CD4-positive, alpha-beta T cell treated with Interleukin-1 beta for 1 hour (primary cell): Measurements from ENCODE around the gene COL19A1.
"Not testable (repeated sequence)": the region's sequence is repeated elsewhere in the genome, so short reads cannot be mapped to it uniquely, and the experiment has no call there.

ENCODE experiments used
- DNase-seq, 2 donors: peaks; one replicate each; pipeline ENCODE4 v3.0.0-alpha.2; 2020 to 2022

COL19A1 gene

DNA sequence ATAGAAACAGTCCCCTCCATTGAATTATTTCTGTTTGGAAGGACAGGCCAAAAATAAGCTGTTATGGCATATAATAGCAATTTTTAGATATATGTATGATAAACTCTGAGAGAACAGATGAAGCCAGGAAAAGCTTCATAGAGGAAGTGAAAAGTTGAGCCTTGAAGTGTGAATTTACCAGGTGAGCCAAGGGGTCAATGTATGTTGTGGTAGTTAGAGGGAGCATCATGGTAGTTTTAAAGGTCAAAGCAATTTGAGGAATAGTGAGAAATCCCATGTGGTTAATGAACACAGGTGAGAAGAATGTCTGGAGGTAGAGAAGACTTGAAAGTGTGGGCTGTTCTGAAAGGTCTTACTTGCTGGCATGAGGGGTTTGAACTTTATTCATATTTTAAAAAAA, 47.0 kb downstream of the COL19A1 start:
- no peak for DNase-seq

DNA sequence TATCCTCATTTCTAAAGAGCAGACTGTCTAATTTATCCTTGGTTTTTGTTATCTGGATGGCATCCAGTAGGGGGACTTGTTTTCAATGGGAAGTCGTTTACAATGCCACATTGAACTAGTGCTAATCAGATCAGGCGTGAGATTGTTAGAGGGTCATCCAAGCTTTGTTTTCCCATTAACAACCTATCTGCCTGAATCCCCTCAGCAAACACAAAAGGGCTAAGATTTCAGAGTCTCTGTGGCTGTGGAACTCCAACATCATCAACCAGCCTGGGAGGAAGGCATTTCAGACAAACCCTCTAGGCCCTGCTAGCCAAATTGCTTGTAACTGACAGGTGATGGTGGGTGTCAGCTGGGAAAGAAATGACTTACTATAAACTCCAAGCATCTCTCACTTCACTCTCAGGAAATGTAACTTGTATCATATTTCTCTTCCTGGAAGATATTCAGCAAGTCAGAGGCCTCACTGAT, 47.7 kb downstream of the COL19A1 start:
- no peak for DNase-seq

DNA sequence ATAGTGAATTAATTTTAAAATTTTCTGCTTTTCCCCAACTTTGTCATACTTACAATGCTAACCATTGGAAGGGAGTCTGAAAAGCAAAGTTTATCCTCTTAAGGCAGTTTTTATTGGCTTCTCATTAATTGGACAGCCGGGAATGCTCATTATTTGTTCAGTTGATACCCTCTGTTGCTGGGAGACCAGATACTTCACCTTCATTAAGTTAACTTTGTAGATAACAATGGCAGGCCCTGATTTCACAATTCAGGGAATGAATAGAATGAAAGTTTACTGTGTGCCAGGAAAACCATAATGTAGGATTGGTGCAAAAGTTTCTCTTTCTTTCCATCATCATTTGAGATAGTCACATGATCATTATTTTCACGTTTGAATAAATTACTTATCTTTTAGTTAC, 49.0 kb downstream of the COL19A1 start:
- DNase-seq: no peak

DNA sequence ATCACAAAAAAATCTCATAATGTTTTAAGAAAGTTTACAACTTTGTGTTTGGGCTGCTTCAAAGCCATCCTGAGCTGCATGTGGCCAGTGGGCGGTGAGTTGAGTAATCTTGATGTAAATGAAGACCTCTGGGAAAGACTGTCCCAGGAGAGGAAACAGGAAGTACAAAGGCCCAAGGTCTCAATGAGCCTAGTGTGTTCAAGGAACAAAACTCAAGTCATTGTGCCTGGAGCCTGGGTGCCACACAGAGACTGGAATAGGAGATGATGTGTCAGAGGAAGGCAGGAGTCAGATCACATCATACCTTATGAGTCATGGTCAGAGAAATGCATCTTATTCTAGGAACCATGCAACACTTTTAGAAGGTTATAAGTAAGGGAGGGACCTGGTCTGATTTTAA, 51.5 kb downstream of the COL19A1 start:
- DNase-seq: no peak

DNA sequence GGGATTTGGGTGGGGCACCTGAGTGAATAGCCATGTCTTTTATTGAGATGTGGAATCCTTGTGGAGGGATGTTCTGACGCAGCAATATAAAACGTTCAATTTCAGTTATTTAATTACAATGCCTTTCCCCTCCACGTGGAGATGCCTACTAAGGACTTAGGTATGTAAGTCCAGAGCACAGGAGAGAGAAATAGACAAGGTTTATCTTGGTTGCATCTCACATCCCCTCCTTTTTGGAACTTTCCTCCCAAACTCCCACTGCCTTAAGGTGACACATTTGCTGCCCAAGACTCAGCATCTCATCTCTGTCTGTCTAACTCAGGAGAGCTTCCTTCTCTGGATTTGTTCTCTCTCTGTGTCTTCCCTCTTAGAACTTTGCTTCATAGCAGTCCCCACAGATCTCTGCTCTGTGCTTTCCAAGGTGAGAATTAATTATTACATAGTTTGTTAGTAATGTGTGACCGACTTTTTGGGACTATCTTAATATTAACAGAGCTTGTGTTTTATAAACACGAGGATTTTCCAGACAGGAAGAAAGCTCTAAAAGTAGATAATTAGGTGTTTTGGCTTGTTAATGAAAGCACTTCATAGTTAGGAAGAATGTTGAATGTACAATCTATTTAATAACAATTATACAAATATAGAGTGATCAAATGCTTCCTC, 52.6 kb downstream of the COL19A1 start:
- DNase-seq: no peak

DNA sequence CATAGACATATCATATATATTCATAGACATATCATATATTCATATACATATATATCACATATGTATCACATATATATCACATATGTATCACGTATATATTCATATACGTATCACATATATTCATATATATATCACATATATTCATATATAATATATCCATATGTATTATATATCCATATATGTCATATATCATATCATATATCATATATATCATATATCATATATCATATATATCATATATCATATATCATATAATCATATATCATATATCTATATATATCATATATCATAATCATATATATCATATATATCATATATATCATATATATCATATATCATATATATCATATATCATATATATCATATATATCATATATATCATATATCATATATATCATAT, 54.7 kb downstream of the COL19A1 start:
- DNase-seq: not testable (repeated sequence)

DNA sequence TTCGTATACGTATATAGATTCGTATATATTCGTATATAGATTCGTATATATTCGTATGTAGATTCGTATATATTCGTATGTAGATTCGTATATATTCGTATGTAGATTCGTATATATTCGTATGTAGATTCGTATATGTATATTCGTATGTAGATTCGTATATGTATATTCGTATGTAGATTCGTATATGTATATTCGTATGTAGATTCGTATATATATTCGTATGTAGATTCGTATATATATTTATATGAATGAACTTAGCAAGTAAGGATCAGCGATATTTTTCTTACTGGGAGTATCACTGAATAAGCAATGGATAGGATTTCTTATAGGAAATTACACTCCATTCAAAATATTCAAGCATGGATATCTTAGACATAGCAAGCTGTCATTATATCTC, 55.3 kb downstream of the COL19A1 start:
- DNase-seq: not testable (repeated sequence)

DNA sequence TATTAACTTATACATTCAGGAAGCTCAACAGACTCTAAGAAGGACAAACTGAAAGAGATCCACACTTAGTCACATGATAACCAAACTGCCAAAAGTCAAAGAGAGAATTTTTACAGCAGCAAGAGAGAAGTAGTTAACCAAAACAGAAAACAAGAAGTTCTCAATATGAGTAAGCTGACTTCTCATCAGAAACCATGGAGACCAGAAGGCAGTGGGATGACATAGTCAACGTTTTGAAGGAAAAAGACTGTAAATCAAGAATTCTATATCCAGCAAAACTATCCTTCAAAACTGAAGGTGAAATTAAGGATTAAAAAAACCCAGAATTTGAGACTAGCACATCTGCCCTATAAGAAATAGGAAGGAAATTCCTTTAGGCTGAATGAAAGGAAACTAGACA, 60.4 kb downstream of the COL19A1 start:
- DNase-seq: no peak

DNA sequence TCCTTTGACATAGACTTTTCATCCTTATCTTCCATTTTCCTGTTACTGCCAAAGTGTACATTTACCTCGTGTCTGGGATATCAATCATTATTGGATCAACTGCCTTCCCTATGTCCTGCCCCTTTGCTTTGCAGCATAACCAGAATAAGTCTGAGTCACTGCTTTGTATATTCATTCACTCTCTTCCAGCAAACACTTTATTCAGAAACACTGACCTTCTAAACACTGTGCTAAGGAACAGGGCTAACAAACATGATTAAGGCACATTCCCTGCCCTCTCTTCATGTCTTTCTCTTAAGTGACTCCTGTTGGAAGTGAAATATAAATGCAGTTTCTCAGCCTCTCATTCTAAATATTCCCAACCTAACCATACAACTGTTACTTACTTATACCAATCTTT, 66.9 kb downstream of the COL19A1 start:
- DNase-seq: no peak

DNA sequence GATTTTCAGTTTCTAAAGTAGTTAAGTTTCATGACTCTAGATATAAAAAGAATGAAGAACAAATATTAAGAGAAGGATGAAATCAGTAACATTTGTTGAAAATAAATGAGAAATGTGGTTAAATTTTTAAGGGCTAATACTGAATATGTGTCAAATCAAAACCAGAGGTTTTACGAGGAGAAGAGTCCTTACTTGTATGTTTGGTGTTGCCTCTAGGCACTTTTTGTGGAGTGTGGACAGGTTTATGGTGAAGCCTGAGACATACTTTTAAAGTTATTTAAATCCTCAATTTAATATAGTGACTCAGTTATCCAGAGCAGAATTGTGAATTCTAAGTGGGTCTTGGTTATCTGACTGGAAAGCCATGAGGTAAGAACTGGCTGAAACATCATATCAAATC, 68.7 kb downstream of the COL19A1 start:
- no peak for DNase-seq

DNA sequence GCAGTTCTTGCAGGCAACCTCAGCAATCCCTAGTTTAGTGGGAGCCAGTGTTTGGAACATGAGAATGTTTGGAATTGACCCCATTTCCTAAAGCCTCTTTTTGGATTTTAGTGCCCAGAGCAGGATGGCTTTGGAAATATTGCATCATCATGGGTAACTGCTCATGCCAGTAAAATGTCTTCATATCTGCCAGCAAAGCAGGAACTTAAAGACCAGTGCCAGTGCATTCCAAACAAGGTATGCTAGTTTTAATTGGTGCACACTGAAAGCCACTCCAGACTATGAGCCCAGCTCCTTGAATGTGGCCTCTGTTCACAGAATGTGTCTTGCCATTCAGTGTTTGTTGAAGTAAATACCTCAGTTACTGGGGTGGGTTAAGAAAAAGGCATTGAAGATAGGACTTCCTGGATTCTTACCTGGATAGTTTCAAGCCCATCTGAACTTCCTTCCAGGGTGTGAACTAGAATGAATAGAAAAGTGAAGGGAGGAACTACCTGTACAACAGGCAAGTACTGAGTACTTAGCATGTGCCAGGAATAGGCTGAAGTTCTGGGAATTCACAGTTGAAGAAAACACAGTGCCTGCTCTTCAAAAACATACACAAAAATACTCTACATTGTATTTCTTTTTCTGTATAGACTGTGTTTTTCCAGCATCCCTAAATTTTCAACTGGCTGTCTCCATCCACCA, 70.5 kb downstream of the COL19A1 start:
- no peak for DNase-seq

DNA sequence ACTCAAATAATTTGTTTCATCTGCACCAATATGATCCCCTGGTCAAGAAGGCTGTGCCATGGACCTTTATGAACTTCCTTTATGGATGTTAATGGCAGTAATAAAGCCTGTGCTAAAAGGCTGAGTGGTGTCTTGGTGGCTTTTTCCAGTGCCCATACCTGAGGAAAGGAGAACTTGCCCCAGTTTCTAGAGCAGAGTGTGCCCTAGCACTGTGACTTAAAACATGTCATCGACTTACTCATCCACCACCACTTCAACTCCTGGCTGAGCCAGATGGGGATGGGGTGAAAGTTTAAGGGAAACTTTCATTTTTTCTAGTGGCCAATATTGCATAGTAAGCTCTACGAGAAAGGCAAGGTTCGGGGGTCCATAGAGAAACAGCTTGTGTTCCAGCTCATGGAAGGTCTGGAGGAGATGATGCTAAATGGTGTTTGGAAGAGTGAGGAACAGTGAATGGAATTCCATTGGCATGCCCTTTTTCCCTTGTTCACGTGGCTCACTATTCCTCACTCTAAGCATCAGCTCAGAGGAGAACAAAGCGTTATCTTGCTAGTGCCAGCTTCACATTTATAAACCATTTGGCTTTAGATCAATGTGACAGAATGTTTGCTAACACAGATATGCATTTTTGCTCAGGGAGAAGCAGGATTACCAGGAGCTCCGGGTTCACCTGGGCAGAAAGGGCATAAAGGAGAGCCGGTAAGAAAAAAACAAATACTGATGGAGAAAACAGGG, 71.2 kb downstream of the COL19A1 start:
- DNase-seq: no peak

DNA sequence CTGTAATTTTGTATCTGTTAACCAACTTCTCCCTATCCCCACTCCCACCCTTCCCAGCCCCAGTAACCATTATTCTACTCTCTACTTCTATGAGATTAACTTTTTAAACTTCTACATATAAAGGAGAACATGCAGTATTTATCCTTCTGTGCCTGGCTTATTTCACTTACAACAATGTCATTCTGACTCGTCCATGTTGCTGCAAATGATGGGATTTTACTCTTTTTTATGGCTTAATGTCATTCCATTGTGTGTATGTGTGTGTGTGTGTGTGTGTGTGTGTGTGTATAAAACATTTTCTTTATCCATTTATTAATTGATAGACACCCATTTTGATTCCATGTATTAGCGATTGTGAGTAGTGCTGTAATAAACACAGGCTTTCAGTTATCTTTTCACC, 76.1 kb downstream of the COL19A1 start:
- DNase-seq: no peak

DNA sequence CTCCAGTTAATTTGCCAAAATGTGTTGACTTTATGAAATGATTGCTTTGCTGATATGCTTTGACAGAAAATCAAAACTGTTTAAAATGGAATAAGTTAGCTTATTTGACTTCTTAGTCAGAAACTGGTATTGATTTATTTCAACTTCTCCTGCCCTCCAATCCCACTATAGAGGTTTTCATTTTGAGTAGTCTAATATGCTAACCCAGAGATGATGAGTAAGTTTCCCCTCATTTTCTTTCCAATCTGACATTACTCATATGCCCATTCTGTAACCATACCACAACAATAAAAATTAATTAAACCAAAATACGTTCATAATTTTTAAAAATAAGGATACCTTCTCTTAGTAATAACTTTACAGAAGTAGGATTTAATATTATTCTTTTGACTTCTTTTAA, 78.8 kb downstream of the COL19A1 start:
- DNase-seq: no peak

DNA sequence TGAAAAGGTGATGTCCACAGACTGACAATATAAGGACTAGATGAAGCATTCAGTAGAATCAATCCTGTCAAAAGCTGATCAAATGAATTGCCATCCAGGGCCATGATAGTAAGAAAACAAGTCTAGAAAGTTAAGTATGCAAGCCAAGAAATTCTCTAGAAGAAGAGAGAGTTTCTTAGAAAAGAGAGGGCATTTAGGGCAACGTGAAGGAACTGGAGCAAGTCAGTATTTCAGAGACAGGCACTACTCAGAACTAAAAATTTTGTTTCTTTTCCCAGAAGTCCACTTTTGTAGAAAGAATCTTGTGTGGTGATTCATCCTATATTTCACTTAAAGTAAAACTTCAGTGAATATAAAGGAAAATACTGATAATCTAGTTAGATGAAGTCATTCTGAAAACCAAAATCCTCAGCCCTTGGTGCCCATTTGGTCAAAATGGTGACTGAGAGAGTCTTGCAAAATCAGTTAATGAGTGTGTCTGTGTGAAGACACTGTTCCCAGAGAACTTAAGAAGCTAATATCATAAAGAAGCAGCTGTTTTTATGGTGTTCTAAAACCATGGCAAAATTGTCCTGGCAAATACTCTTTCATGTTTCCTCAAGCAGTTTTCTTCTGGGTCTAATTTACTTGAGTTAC, 82.2 kb downstream of the COL19A1 start:
- no peak for DNase-seq

DNA sequence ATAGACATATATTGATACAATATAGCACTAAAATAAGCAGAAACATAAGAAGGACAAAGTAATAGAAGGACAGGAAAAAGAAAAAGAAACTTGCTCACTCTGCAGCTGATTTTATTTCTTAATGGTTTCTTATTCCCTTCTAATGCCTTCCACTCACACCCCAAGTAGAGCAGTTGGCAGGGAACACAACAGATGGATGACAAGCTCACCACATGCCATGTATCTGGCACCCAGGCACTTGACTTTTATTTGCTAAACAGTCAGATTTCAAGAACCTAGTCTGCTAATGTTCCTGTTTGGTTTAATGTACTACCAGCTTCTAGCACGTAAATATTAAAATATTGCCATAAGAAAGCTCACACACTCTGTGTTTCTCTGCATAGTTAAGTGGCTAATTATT, 87.1 kb downstream of the COL19A1 start:
- DNase-seq: no peak

DNA sequence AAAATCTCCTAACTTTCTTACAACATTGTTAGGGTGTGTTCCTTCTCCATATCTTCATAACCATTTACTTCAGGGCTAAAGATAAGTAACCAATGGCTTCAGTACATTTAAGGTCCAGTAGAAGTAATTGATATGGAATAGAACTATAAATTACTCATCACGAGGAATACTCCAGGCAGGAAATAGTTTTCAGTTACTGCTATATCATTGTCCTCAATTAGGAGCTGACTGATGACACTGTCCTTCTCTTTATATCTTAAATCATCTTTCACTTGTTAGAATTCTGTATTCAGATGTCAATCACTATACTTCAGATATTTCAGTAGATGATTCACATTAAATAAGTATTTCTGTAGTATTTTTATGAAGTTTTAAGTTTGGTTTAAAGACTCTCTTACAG, 88.4 kb downstream of the COL19A1 start:
- DNase-seq: no peak

DNA sequence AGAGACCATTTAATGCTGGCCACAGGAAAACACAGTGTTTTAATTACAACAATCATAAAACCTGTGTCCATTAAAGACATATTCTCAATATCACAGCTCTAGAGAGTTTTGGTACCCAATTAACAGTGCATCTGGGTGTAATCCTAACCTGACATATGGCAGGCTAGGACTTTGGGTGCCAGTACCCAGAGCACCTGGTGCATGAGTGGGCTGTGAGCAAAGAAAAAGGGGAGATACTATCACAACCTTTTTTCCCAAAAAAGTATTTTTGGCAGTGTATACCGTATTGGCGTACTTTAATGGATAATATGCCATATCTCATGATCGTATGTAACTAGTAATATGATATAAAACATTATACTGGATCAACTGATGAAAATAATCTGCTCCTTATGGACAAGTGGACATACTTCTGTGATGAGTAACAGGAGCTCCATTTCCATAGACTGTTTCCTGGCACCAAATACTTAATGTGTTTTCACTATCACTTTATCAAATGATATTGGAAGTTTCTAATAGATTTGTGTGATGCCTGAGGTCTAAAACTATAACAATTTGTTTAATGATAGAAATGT, 91.7 kb downstream of the COL19A1 start:
- DNase-seq: no peak

DNA sequence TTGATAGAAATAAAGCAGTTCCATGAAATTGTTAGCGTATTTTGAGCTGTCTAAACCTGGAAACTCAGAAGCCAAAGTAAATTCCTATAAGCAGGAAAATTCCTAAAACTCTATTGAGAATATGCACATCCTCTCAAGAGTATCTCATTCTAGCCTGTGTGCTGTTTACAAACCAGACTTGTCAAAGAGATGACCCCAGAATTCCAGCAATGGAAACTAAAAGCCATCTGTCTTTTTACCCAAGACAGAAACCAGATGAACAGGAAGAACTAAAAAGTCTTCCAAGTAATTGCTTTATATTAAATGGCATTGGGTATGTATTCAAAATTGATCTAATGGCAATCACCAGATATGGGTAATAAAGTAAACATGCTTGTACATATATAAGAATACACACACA, 92.6 kb downstream of the COL19A1 start:
- DNase-seq: no peak

DNA sequence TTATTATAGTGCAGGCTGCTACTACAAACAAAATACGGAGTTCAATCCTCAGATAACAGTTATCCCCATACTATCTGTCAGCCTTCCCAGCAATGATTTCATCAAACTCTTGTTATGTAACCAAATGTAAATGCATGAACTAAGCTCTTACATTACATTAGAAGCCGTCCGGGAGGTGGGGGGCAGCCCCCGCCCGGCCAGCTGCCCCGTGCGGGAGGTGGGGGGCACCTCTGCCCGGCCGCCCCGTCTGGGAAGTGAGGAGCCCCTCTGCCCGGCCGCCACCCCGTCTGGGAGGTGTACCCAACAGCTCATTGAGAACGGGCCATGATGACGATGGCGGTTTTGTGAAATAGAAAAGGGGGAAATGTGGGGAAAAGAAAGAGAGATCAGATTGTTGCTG, 99.6 kb downstream of the COL19A1 start:
- not testable (repeated sequence) for DNase-seq

DNA sequence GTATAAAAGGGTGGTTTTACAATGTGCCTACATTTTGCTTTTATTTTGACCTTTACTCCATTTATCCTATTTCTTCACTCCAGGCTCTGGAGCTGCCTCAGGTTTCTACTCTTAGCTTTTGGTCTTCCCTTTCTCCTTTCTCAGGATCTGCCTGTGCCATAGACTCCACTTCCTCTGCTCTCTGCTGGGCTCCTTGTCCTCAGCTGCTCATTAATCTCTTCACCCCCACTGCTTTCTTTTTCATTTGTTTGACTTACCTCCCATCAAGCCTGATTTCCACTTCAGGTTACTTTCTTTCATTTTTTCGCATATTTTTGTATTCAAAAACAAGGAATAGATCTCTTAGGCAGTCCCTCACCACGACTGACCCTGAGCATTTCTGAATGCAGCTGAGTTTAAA, 106.8 kb downstream of the COL19A1 start:
- DNase-seq: no peak

DNA sequence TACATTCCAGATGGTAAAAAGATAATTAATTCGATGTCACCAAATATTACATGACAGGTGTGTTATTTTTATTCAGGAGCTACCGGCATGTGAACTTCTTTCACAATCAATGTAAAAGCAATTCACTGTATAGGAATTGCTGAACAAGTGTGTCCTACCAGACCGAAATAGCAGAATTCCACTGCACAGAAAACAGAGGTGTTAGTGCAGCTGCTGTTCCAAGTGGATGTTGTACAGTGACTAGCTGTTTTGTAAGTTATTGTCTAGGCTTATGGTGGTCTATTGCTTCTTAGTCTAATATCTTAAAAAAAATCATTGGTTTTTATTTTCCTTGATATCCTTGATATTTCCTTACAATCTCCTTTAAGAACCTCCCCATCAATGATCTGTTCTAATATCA, 107.4 kb downstream of the COL19A1 start:
- DNase-seq: no peak

DNA sequence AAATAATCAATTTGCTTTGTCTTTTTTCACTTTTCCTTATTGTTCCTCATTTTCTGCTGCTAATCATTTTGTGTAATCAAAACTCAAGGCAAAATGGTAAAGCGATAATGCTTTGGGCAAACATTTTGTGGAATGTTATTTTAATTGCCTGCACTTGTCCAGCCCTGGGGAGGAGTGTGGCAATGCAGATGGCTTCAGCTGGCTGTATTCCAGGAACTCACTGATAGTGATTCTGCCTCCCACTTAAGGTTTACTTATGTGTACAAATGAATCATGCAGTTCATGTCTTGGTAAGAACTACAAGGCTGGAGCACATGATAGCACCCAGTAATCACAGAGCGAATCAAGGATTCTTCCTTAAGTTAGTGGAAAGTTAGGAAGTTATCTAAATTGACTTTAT, 107.8 kb downstream of the COL19A1 start:
- no peak for DNase-seq
